SK-N-SH (cell line): Measurements from ENCODE around the gene AEBP1. TPM values are rescaled to one million over a fixed set of nuclear protein-coding genes. Genes with fewer than 3 reads are reported as not detected.

ENCODE experiments used
- CTCF ChIA-PET: fragments of 300-600, 350-600 bp; formaldehyde crosslinking; extraction: SDS; loops from one replicate; lab custom pipeline; 2021; lab: Yijun Ruan, JAX
- POLR2A ChIA-PET: fragments of 350-600 bp; sonication (Branson Sonifier 250); formaldehyde crosslinking; extraction: SDS; loops from one replicate; lab custom pipeline; 2020; ENCODE audit warnings: antibody characterized with exemption, inconsistent platforms; lab: Yijun Ruan, JAX
- DNase-seq: peaks from one replicate; pipeline ENCODE4 v3.0.0; 2012
- H2AFZ ChIP-seq: fragments of 200-600 bp; sonication (generic); 2 replicates; pipeline ENCODE4 v1.8.1; 2016; ENCODE audit warnings: antibody characterized with exemption, mild to moderate bottlenecking, low read depth
- H3F3A ChIP-seq: fragments of 200-600 bp; sonication (generic); replicated peaks from 2 replicates; pipeline ENCODE3; 2016; ENCODE audit warnings: antibody characterized with exemption, mild to moderate bottlenecking; ENCODE audit not compliant: insufficient read depth
- H3K27ac ChIP-seq, 2 experiments: fragments of 200-500 bp in 1 of 2; fragments of 200-600 bp in 1 of 2; sonication (Bioruptor generic) in 1 of 2; sonication (generic), shearing (Covaris generic) in 1 of 2; 2 replicates each; pipeline versions ENCODE4 v1.5.1 to v1.6.1; 2014 to 2016; ENCODE audit warnings: low read depth in 2 of 2, inconsistent platforms in 1 of 2, low read length in 1 of 2, mild to moderate bottlenecking in 1 of 2, mixed read lengths in 1 of 2
- H3K27me3 ChIP-seq: fragments of 200-600 bp; sonication (generic), shearing (Covaris generic); 2 replicates; pipeline ENCODE4 v1.6.1; 2016; ENCODE audit warnings: mixed run types; ENCODE audit not compliant: insufficient read depth
- H3K36me3 ChIP-seq, 2 experiments: fragments of 200-500 bp in 1 of 2; fragments of 200-600 bp in 1 of 2; sonication (Bioruptor generic) in 1 of 2; sonication (generic) in 1 of 2; replicated peaks in 1 of 2; 2 replicates each; pipeline versions ENCODE3 to v1.5.1; 2014 to 2016; ENCODE audit warnings: low read length in 1 of 2, mild to moderate bottlenecking in 1 of 2; ENCODE audit not compliant: insufficient read depth in 2 of 2, control insufficient read depth in 1 of 2
- H3K4me1 ChIP-seq, 2 experiments: fragments of 200-500 bp in 1 of 2; fragments of 200-600 bp in 1 of 2; sonication (Bioruptor generic) in 1 of 2; sonication (generic), shearing (Covaris generic) in 1 of 2; 2 replicates each; pipeline versions ENCODE4 v1.5.1 to v1.6.1; 2014 to 2016; ENCODE audit warnings: low read depth in 1 of 2, low read length in 1 of 2, mixed run types in 1 of 2; ENCODE audit not compliant: insufficient read depth in 2 of 2, control insufficient read depth in 1 of 2
- H3K4me2 ChIP-seq: fragments of 200-600 bp; sonication (generic), shearing (Covaris generic); 2 replicates; pipeline ENCODE4 v1.6.1; 2017; ENCODE audit warnings: mixed run types
- H3K4me3 ChIP-seq, 2 experiments: fragments of 200-500 bp in 1 of 2; fragments of 200-600 bp in 1 of 2; sonication (Bioruptor generic) in 1 of 2; sonication (generic), shearing (Covaris generic) in 1 of 2; 2 replicates each; pipeline versions ENCODE4 v1.5.1 to v1.8.1; 2014 to 2016; ENCODE audit warnings: low read depth in 2 of 2, inconsistent platforms in 1 of 2, low read length in 1 of 2, mild to moderate bottlenecking in 1 of 2, mixed read lengths in 1 of 2, moderate library complexity in 1 of 2
- H3K79me2 ChIP-seq: fragments of 200-600 bp; sonication (generic); 2 replicates; pipeline ENCODE4 v1.8.1; 2017; ENCODE audit warnings: mild to moderate bottlenecking; ENCODE audit not compliant: insufficient read depth
- H3K9ac ChIP-seq: fragments of 200-600 bp; sonication (generic); 2 replicates; pipeline ENCODE4 v1.6.1; 2017; ENCODE audit warnings: mixed run types
- H3K9me2 ChIP-seq: fragments of 200-600 bp; sonication (generic); 2 replicates; pipeline ENCODE4 v1.6.1; 2017; ENCODE audit warnings: mixed run types
- H3K9me3 ChIP-seq: fragments of 200-600 bp; sonication (generic); 2 replicates; pipeline ENCODE4 v1.6.1; 2017; ENCODE audit warnings: mixed run types, mild to moderate bottlenecking, moderate library complexity
- H4K20me1 ChIP-seq: fragments of 200-600 bp; sonication (generic); 2 replicates; pipeline ENCODE4 v1.6.1; 2017; ENCODE audit warnings: mild to moderate bottlenecking, mixed run types; ENCODE audit not compliant: insufficient read depth
- EZH2phosphoT487 ChIP-seq: fragments of 200-600 bp; sonication (generic); IDR thresholded peaks from 2 replicates; pipeline ENCODE4 v1.6.1; 2017; ENCODE audit warnings: low read depth, mixed run types, mild to moderate bottlenecking, antibody characterized with exemption, moderate library complexity, borderline replicate concordance
- GABPA ChIP-seq: IDR thresholded peaks from 2 replicates; pipeline ENCODE4 v1.4.0; 2012; ENCODE audit warnings: low read depth, mild to moderate bottlenecking
- IRF3 ChIP-seq: fragments of 150-350 bp; IDR thresholded peaks from 2 replicates; pipeline ENCODE4 v1.6.1; 2016; ENCODE audit warnings: mild to moderate bottlenecking, low read depth, low read length
- JUND ChIP-seq: IDR thresholded peaks from 2 replicates; pipeline ENCODE4 v1.4.0; 2012
- MAX ChIP-seq: IDR thresholded peaks from 2 replicates; pipeline ENCODE4 v1.4.0; 2012; ENCODE audit warnings: low read depth
- MXI1 ChIP-seq: IDR thresholded peaks from 2 replicates; pipeline ENCODE4 v1.6.1; 2012; ENCODE audit warnings: mild to moderate bottlenecking, low read depth, low read length, improper control_type of control experiment
- NFIC ChIP-seq: IDR thresholded peaks from 2 replicates; pipeline ENCODE4 v1.4.0; 2012; ENCODE audit warnings: borderline replicate concordance
- NRF1 ChIP-seq: IDR thresholded peaks from 2 replicates; pipeline ENCODE4 v1.6.1; 2012; ENCODE audit warnings: low read depth, mild to moderate bottlenecking, low read length
- RAD21 ChIP-seq: IDR thresholded peaks from 2 replicates; pipeline ENCODE4 v1.6.1; 2012; ENCODE audit warnings: mild to moderate bottlenecking, low read length
- REST ChIP-seq: IDR thresholded peaks from 2 replicates; pipeline ENCODE4 v1.6.1; 2012; ENCODE audit warnings: mild to moderate bottlenecking, low read depth, low read length, moderate library complexity
- RFX5 ChIP-seq: IDR thresholded peaks from 2 replicates; pipeline ENCODE4 v1.6.1; 2012; ENCODE audit warnings: mild to moderate bottlenecking, improper control_type of control experiment, low read length
- SMC3 ChIP-seq: IDR thresholded peaks from 2 replicates; pipeline ENCODE4 v1.6.1; 2012; ENCODE audit warnings: low read depth, low read length, improper control_type of control experiment
- TAF1 ChIP-seq: IDR thresholded peaks from 2 replicates; pipeline ENCODE4 v1.6.1; 2012; ENCODE audit warnings: low read depth, mild to moderate bottlenecking, low read length, moderate library complexity, borderline replicate concordance
- TCF12 ChIP-seq: IDR thresholded peaks from 2 replicates; pipeline ENCODE4 v1.4.0; 2012
- TEAD4 ChIP-seq: IDR thresholded peaks from 2 replicates; pipeline ENCODE4 v1.4.0; 2012; ENCODE audit warnings: mild to moderate bottlenecking, borderline replicate concordance; ENCODE audit not compliant: insufficient read depth
- USF1 ChIP-seq: IDR thresholded peaks from 2 replicates; pipeline ENCODE4 v1.4.0; 2012; ENCODE audit warnings: low read depth, borderline replicate concordance
- USF2 ChIP-seq: fragments of 150-350 bp; IDR thresholded peaks from 2 replicates; pipeline ENCODE4 v1.6.1; 2017; ENCODE audit warnings: antibody characterized with exemption, low read length, low read depth, borderline replicate concordance
- YY1 ChIP-seq: IDR thresholded peaks from 2 replicates; pipeline ENCODE4 v1.4.0; 2012; ENCODE audit warnings: low read depth, mild to moderate bottlenecking
- ZBTB33 ChIP-seq: IDR thresholded peaks from 2 replicates; pipeline ENCODE4 v1.4.0; 2012; ENCODE audit warnings: low read depth, borderline replicate concordance
- WGBS: methylation state at CpG from one replicate; pipeline ENCODE4 v1.1.6; 2017; ENCODE audit warnings: low lambda C conversion rate; 5-methylcytosine and 5-hydroxymethylcytosine counted together
- polyA plus RNA-seq, 3 experiments: library from polyadenylated mRNA; depleted of rRNA; stranded (reverse); fragments of >200 nt; gene quantifications; 2 replicates each; pipeline ENCODE4 v1.2.3, GENCODE V29; 2012
- TF ChIP-seq, protein P1 (sequence below): IDR thresholded peaks from 2 replicates; pipeline ENCODE4; 2012

Gene AEBP1
- polyA plus RNA-seq, 1 of the 3 experiments (the other 2 are of a cell fraction): 105 TPM

- Histone ChIP-seq H3K9me2 (no peaks in the 10 kb centered on the region), H3K4me2 (no peak overlapping the region), H3F3A (peaks cover 26% of the 10 kb centered on the region), H2AFZ (no peak overlapping the region), H3K4me3 (no peak overlapping the region), H3K36me3 (peaks cover 31 to 81% of the 10 kb centered on the region in 2 experiments), H3K9me3 (no peaks in the 10 kb centered on the region), H3K4me1 (peaks cover 0 to 5% of the 10 kb centered on the region in 2 experiments; a peak in 1 of 4 replicates), H3K27me3 (no peaks in the 10 kb centered on the region), H3K79me2 (peaks cover 23% of the 10 kb centered on the region), H4K20me1 (peaks cover 12% of the 10 kb centered on the region; the same call in 1 of the 2 replicates), H3K9ac (no peak overlapping the region), H3K27ac (no peak overlapping the region)
- CTCF ChIA-PET: interaction anchor here (0.6 to 1.7 kb wide), 5 partner anchors 9 to 411 kb away, joined by 3 to 5 read pairs (median 4); partner anchors contain the start of gene YKT6
- POLR2A ChIA-PET: interaction anchor here (1.5 to 1.7 kb wide), 3 partner anchors 11 to 44 kb away, joined by 4 to 6 read pairs (median 5); no protein-coding TSS in a partner anchor
- DNase-seq: peak; percentile 41
- WGBS: 94% methylated on average over 17 of the region's 17 CpGs
- TF ChIP-seq EZH2phosphoT487: no peak
- TF ChIP-seq REST: no peak
- TF ChIP-seq JUND: no peak
- no peak for TF ChIP-seq USF2
- no peak for TF ChIP-seq YY1
- TF ChIP-seq RAD21: no peak
- TF ChIP-seq TCF12: no peak
- TF ChIP-seq ZBTB33: no peak
- TF ChIP-seq SMC3: no peak
- TF ChIP-seq USF1: no peak
- no peak for TF ChIP-seq TEAD4
- no peak for TF ChIP-seq NFIC
- TF ChIP-seq, protein P1, sequence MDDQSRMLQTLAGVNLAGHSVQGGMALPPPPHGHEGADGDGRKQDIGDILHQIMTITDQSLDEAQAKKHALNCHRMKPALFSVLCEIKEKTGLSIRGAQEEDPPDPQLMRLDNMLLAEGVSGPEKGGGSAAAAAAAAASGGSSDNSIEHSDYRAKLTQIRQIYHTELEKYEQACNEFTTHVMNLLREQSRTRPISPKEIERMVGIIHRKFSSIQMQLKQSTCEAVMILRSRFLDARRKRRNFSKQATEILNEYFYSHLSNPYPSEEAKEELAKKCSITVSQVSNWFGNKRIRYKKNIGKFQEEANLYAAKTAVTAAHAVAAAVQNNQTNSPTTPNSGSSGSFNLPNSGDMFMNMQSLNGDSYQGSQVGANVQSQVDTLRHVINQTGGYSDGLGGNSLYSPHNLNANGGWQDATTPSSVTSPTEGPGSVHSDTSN: no peak
- no peak for TF ChIP-seq MAX
- no peak for TF ChIP-seq IRF3
- TF ChIP-seq TAF1: no peak
- TF ChIP-seq RFX5: no peak
- TF ChIP-seq MXI1: no peak
- TF ChIP-seq GABPA: no peak
- no peak for TF ChIP-seq NRF1
These were observed 12.1 kb downstream of the AEBP1 start for GRCh38 chr7:44116087-44116788.
